Measurements from ENCODE around the gene PSMD9. TPM values are rescaled to one million over a fixed set of nuclear protein-coding genes. Genes with fewer than 3 reads are reported as not detected.

Gene PSMD9
- total and polyA plus RNA-seq, 12 donors: 31.4 to 145 (median 55.7) TPM

GRCh38 chr12:121955258-121956237, 67.0 kb downstream of the PSMD9 start:
- WGBS, 4 donors: 83 to 86% (median 83%) methylated on average over 11 to 13 of the region's 13 CpGs
- Histone ChIP-seq H3K4me1 (replicated peaks in 1 of 2) (no peaks in the 10 kb centered on the region), H3K27ac (no peak overlapping the region), H3K36me3 (replicated peaks in 1 of 2) (no peaks in the 10 kb centered on the region), H3K9me3 (replicated peaks in 1 of 3) (no peaks in the 10 kb centered on the region), H3K27me3 (no peaks in the 10 kb centered on the region), H3K4me3 (no peak overlapping the region)
- DNase-seq: peak in 2 of 7 donors; percentile 18 to 26
- TF ChIP-seq CTCF (IDR thresholded peaks at IDR 0.05): peak; percentile 20 to 49 (median 44)
- no peak for TF ChIP-seq POLR2A (IDR thresholded peaks at IDR 0.05)
- intact Hi-C loops (cut with DNase I): no loop called here

- no peaks in the 10 kb centered on the region for H3K9me3 ChIP-seq (replicated peaks in 1 of 3)
- intact Hi-C loops (cut with DNase I): no loop called here
- H3K4me1 ChIP-seq (replicated peaks in 1 of 2): no peaks in the 10 kb centered on the region
- no peak overlapping the region for H3K27ac ChIP-seq
- no peaks in the 10 kb centered on the region for H3K36me3 ChIP-seq (replicated peaks in 1 of 2)
- H3K27me3 ChIP-seq: no peaks in the 10 kb centered on the region
- no peak for DNase-seq
- TF ChIP-seq CTCF (IDR thresholded peaks at IDR 0.05) (no peak), POLR2A (IDR thresholded peaks at IDR 0.05) (no peak)
- no peak overlapping the region for H3K4me3 ChIP-seq
- whole genome bisulfite sequencing, 4 donors: 79 to 83% (median 82%) methylated on average over 6 of the region's 6 CpGs
Observed at GRCh38 chr12:121957861-121958515, 69.4 kb downstream of the PSMD9 start.

GRCh38 chr12:121958541-121959240, 70.1 kb downstream of the PSMD9 start:
- H3K36me3 ChIP-seq (replicated peaks in 1 of 2): no peaks in the 10 kb centered on the region
- DNase-seq: no peak
- no peak for TF ChIP-seq CTCF (IDR thresholded peaks at IDR 0.05)
- no peak for TF ChIP-seq POLR2A (IDR thresholded peaks at IDR 0.05)
- no peaks in the 10 kb centered on the region for H3K27me3 ChIP-seq
- H3K27ac ChIP-seq: no peak overlapping the region
- 74 to 87% (median 81%) methylated on average over 18 to 21 of the region's 21 CpGs for WGBS, 4 donors
- no peak overlapping the region for H3K4me3 ChIP-seq
- intact Hi-C loops (cut with DNase I): no loop called here
- H3K9me3 ChIP-seq (replicated peaks in 1 of 3): no peaks in the 10 kb centered on the region
- no peaks in the 10 kb centered on the region for H3K4me1 ChIP-seq (replicated peaks in 1 of 2)

GRCh38 chr12:121960541-121960940, 72.0 kb downstream of the PSMD9 start:
- intact Hi-C loops (cut with DNase I): no loop called here
- H3K27ac ChIP-seq: no peak overlapping the region
- no peak for TF ChIP-seq CTCF (IDR thresholded peaks at IDR 0.05)
- no peak for TF ChIP-seq POLR2A (IDR thresholded peaks at IDR 0.05)
- H3K36me3 ChIP-seq (replicated peaks in 1 of 2): no peaks in the 10 kb centered on the region
- no peak overlapping the region for H3K4me3 ChIP-seq
- peaks cover 0 to 13% of the 10 kb centered on the region in 2 donors for H3K4me1 ChIP-seq (replicated peaks in 1 of 2)
- no peaks in the 10 kb centered on the region for H3K27me3 ChIP-seq
- 91 to 93% (median 92%) methylated on average over 7 of the region's 7 CpGs for WGBS, 4 donors
- no peak for DNase-seq
- H3K9me3 ChIP-seq (replicated peaks in 1 of 3): no peaks in the 10 kb centered on the region

All from adrenal gland (tissue), 12 donors.